Measurements from ENCODE around the gene ZYG11B. TPM values are rescaled to one million over a fixed set of nuclear protein-coding genes. Genes with fewer than 3 reads are reported as not detected.

The ZYG11B gene
- polyA plus RNA-seq, 1 donor (not counting 4 experiments of a cell fraction or from before 2014, with no cell fraction given), result 13.4 TPM

DNA sequence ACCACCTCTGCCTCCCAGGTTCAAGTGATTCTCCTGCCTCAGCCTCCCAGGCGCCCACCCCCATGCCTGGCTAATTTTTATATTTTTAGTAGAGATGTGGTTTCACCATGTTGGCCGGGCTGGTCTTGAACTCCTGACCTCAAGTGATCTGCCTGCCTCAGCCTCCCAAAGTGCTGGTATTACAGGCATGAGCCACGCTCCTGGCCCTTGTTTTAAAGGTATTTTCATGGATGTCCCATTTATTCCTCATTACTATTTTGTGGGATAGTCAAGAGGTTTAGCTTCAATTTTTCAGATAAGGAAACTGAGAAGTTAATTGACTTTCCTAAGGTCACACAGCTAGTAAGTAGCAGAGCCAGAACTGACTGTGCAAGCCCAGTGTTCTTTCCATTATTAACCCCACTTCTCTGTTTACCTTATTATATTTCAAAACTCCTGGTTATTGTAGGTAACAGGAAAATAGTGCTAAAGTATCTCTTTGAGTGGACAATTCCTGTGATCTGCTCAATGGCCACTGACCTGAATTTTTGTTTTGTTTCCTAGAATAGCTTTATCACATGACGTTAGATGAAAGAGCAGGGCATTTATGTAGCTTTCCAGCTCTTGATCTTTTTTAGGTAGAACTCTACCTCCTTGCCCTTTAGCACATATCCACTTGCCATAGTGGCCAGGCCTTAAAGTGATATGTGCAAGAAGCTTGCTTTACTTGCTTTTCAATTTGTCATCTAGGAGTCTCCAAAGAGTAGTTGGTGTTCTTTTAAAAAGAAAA, 13.6 kb downstream of the ZYG11B start:
- H3K27me3 ChIP-seq (ENCODE audit: control insufficient read depth, extremely low read depth, insufficient read depth, low read length), result no peaks in the 10 kb centered on the region
- FAIRE-seq (no peak), DNase-seq (ENCODE audit: low read depth, low spot score) (no peak)
- no peak overlapping the region for H3K27ac ChIP-seq (ENCODE audit: control insufficient read depth, insufficient read depth, low read length)
- dilution Hi-C loops (cut with MboI; ENCODE audit: extremely low pct_ligation_motif_present, low sequenced_read_pairs), result no loop called here
- H3K4me2 ChIP-seq (ENCODE audit: control insufficient read depth, extremely low read depth, insufficient read depth, low read depth, low read length), result no peak overlapping the region
- H3K4me3 ChIP-seq (ENCODE audit: control insufficient read depth in 2 of 3, extremely low read depth in 1 of 3, insufficient read depth in 2 of 3, low read depth in 1 of 3, low read length in 3 of 3), result no peak overlapping the region
- H2AFZ ChIP-seq (ENCODE audit: control insufficient read depth, low read length), result no peak overlapping the region
- H3K9me1 ChIP-seq (ENCODE audit: control insufficient read depth, extremely low read depth, insufficient read depth, low read length), result no peaks in the 10 kb centered on the region
- H3K4me1 ChIP-seq (ENCODE audit: control insufficient read depth, extremely low read depth, insufficient read depth, low read length), result no peaks in the 10 kb centered on the region
- H3K9me3 ChIP-seq (ENCODE audit: control insufficient read depth, low read depth, low read length), result no peaks in the 10 kb centered on the region
- no peaks in the 10 kb centered on the region for H4K20me1 ChIP-seq (ENCODE audit: control insufficient read depth, extremely low read depth, insufficient read depth, low read length)
- H3K36me3 ChIP-seq (ENCODE audit: control insufficient read depth in 2 of 2, extremely low read depth in 1 of 2, insufficient read depth in 2 of 2, low read length in 2 of 2), result no peaks in the 10 kb centered on the region
- H3K79me2 ChIP-seq (ENCODE audit: control insufficient read depth, insufficient read depth, low read length), result peaks cover 2% of the 10 kb centered on the region
- no peak overlapping the region for H3K9ac ChIP-seq (ENCODE audit: control insufficient read depth, extremely low read depth, insufficient read depth, low read length)
- TF ChIP-seq, protein P1, sequence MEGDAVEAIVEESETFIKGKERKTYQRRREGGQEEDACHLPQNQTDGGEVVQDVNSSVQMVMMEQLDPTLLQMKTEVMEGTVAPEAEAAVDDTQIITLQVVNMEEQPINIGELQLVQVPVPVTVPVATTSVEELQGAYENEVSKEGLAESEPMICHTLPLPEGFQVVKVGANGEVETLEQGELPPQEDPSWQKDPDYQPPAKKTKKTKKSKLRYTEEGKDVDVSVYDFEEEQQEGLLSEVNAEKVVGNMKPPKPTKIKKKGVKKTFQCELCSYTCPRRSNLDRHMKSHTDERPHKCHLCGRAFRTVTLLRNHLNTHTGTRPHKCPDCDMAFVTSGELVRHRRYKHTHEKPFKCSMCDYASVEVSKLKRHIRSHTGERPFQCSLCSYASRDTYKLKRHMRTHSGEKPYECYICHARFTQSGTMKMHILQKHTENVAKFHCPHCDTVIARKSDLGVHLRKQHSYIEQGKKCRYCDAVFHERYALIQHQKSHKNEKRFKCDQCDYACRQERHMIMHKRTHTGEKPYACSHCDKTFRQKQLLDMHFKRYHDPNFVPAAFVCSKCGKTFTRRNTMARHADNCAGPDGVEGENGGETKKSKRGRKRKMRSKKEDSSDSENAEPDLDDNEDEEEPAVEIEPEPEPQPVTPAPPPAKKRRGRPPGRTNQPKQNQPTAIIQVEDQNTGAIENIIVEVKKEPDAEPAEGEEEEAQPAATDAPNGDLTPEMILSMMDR (optimal IDR thresholded peaks at IDR 0.05 in 1 of 3, IDR thresholded peaks at IDR 0.05 in 1 of 3, conservative IDR thresholded peaks at IDR 0.05 in 1 of 3; ENCODE audit: extremely low read depth in 1 of 3, insufficient read depth in 2 of 3, low read length in 3 of 3), result no peak
- TF ChIP-seq EZH2 (IDR thresholded peaks at IDR 0.05; ENCODE audit: low read length), result no peak

DNA sequence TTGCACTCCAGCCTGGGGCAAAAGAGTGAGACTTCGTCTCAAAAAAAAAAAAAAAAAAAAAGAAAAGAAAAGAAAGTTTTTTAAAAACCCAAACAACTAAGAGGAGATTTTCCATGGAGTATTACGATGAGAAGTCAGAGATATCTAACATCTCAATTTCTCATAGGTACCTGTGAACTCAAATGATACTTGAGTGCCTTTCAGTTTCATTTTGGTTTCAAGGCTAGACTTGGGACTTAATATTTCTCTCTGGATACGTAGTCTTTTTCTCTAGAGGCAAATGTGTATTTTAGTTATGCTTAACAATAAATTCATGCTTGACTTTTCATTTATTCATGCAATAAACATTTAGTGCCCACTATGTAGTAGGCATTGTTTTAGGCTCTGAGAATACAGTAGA, 15.0 kb downstream of the ZYG11B start:
- H3K4me3 ChIP-seq (ENCODE audit: control insufficient read depth in 2 of 3, extremely low read depth in 1 of 3, insufficient read depth in 2 of 3, low read depth in 1 of 3, low read length in 3 of 3), result no peak overlapping the region
- no peaks in the 10 kb centered on the region for H3K9me1 ChIP-seq (ENCODE audit: control insufficient read depth, extremely low read depth, insufficient read depth, low read length)
- no peaks in the 10 kb centered on the region for H4K20me1 ChIP-seq (ENCODE audit: control insufficient read depth, extremely low read depth, insufficient read depth, low read length)
- FAIRE-seq (no peak), DNase-seq (ENCODE audit: low read depth, low spot score) (no peak)
- H3K4me1 ChIP-seq (ENCODE audit: control insufficient read depth, extremely low read depth, insufficient read depth, low read length), result no peaks in the 10 kb centered on the region
- H2AFZ ChIP-seq (ENCODE audit: control insufficient read depth, low read length), result no peak overlapping the region
- no peak overlapping the region for H3K4me2 ChIP-seq (ENCODE audit: control insufficient read depth, extremely low read depth, insufficient read depth, low read depth, low read length)
- H3K79me2 ChIP-seq (ENCODE audit: control insufficient read depth, insufficient read depth, low read length), result peaks cover 2% of the 10 kb centered on the region
- dilution Hi-C loops (cut with MboI; ENCODE audit: extremely low pct_ligation_motif_present, low sequenced_read_pairs), result no loop called here
- no peaks in the 10 kb centered on the region for H3K36me3 ChIP-seq (ENCODE audit: control insufficient read depth in 2 of 2, extremely low read depth in 1 of 2, insufficient read depth in 2 of 2, low read length in 2 of 2)
- no peak overlapping the region for H3K27ac ChIP-seq (ENCODE audit: control insufficient read depth, insufficient read depth, low read length)
- H3K9ac ChIP-seq (ENCODE audit: control insufficient read depth, extremely low read depth, insufficient read depth, low read length), result no peak overlapping the region
- H3K9me3 ChIP-seq (ENCODE audit: control insufficient read depth, low read depth, low read length), result no peaks in the 10 kb centered on the region
- no peaks in the 10 kb centered on the region for H3K27me3 ChIP-seq (ENCODE audit: control insufficient read depth, extremely low read depth, insufficient read depth, low read length)
- TF ChIP-seq, protein P1 (optimal IDR thresholded peaks at IDR 0.05 in 1 of 3, IDR thresholded peaks at IDR 0.05 in 1 of 3, conservative IDR thresholded peaks at IDR 0.05 in 1 of 3; ENCODE audit: extremely low read depth in 1 of 3, insufficient read depth in 2 of 3, low read length in 3 of 3), result no peak
- TF ChIP-seq EZH2 (IDR thresholded peaks at IDR 0.05; ENCODE audit: low read length), result no peak

Data from keratinocyte (primary cell).